H1 (cell line): Measurements from ENCODE around the gene TSC22D4. TPM values are rescaled to one million over a fixed set of nuclear protein-coding genes. Genes with fewer than 3 reads are reported as not detected.

Source experiments
- BRCA1 ChIP-seq: IDR thresholded peaks from 2 replicates; pipeline ENCODE4 v1.6.1; 2012; ENCODE audit warnings: low read depth, low read length, improper control_type of control experiment
- CTCF ChIP-seq, 3 experiments: IDR thresholded peaks; 1 replicate in 2 of 3; 2 replicates in 1 of 3; pipeline versions ENCODE4 v1.5.1 to v1.6.1; 2011; ENCODE audit warnings: low read length in 3 of 3, mild to moderate bottlenecking in 3 of 3, inconsistent platforms in 2 of 3, low read depth in 1 of 3, moderate library complexity in 1 of 3; ENCODE audit not compliant: insufficient read depth in 1 of 3; ENCODE audit errors: control extremely low read depth in 1 of 3
- polyA plus RNA-seq, 7 experiments: library from polyadenylated mRNA; depleted of rRNA in 3 of 7; stranded (reverse) in 5 of 7; unstranded in 2 of 7; fragments of >200 nt in 5 of 7; fragments of 200-250 nt in 2 of 7; gene quantifications; 1 replicate in 5 of 7; 2 replicates in 1 of 7; 4 replicates in 1 of 7; pipeline versions ENCODE4 v1.2.1 to v1.2.3, GENCODE V29; 2011 to 2013; ENCODE audit warnings: missing spikeins in 2 of 7, mixed read lengths in 2 of 7
- total RNA-seq: library from RNA; stranded (reverse); fragmentation: NEBNext Ultra II Directional; extraction: Animal tissue kit (Norgen Biotek cat#: 25700); gene quantifications from 2 replicates; pipeline ENCODE4 v1.2.1, GENCODE V29; 2021

TSC22D4 gene
- total and polyA plus RNA-seq, 2 of the 8 experiments (the other 6 are each of a cell fraction or from before 2014, with no cell fraction given): 13.2 to 20.3 TPM

GRCh38 chr7:100476903-100477870 is 1.8 kb downstream of the TSC22D4 start (continued):
- TF ChIP-seq CTCF (IDR thresholded peaks at IDR 0.05; ENCODE audit: control extremely low read depth in 1 of 3, insufficient read depth in 1 of 3, low read depth in 1 of 3, low read length in 3 of 3): peak; percentile 62 to 63 (median 63)
- TF ChIP-seq BRCA1: no peak
